DND-41 (cell line): Measurements from ENCODE around the gene ACTL6B.

Experiments used
- CTCF ChIP-seq: IDR thresholded peaks from 2 replicates; pipeline ENCODE4 v1.5.1; 2012; ENCODE audit warnings: borderline replicate concordance, low read length, moderate library complexity, mild to moderate bottlenecking; ENCODE audit not compliant: poor library complexity, severe bottlenecking; ENCODE audit errors: extremely low read depth
- EZH2 ChIP-seq: IDR thresholded peaks from 3 replicates; pipeline ENCODE4 v1.6.1; 2012; ENCODE audit warnings: borderline replicate concordance, low read depth, mild to moderate bottlenecking, moderate library complexity, low read length, inconsistent platforms; ENCODE audit not compliant: severe bottlenecking

- TF ChIP-seq CTCF = no peak
- TF ChIP-seq EZH2 = no peak
These were observed 14.3 kb downstream of the ACTL6B start for GRCh38 chr7:100641860-100642533.
